Measurements from ENCODE around the gene MOGAT2.

Gene MOGAT2

GRCh38 chr11:75781296-75781695, 63.7 kb downstream of the MOGAT2 start:
- DNase-seq: no peak

GRCh38 chr11:75781831-75782230, 64.2 kb downstream of the MOGAT2 start:
- no peak for DNase-seq
